IMR-90 (cell line): ENCODE measurements around the gene TNS3. TPM values are rescaled to one million over a fixed set of nuclear protein-coding genes. Genes with fewer than 3 reads are reported as not detected.
A peak's percentile ranks its signal among the peaks of the same experiment; 100 is the strongest.

Experiments
- ATAC-seq: fragments of 200-7000 bp; cut with Tn5 transposase; 2 replicates; pipeline ENCODE4 v1.9.1; 2020; ENCODE audit warnings: low read depth, mild to moderate bottlenecking, moderate library complexity
- BruUV-seq: library from RNA; stranded (reverse); fragments of 400-500 nt; replicated peaks from 2 replicates; lab custom pipeline; 2021; lab: Mats Ljungman, UMichigan
- CTCF ChIA-PET: fragments of 300-600 bp; formaldehyde crosslinking; extraction: SDS; loops from one replicate; lab custom pipeline; 2021; ENCODE audit warnings: antibody characterized with exemption; lab: Yijun Ruan, JAX
- POLR2A ChIA-PET: fragments of 300-600 bp; sonication (Branson Sonifier 250); formaldehyde crosslinking; loops from one replicate; lab custom pipeline; 2022; ENCODE audit warnings: antibody characterized with exemption; ENCODE audit not compliant: unreplicated experiment; lab: Charles Lee
- DNase-seq: peaks from one replicate; pipeline ENCODE4 v3.0.0; 2013
- H2AFZ ChIP-seq: replicated peaks from 2 replicates; pipeline ENCODE3; 2013; ENCODE audit warnings: low read length, mild to moderate bottlenecking; ENCODE audit not compliant: poor library complexity
- H2AK5ac ChIP-seq: 2 replicates; pipeline ENCODE4 v1.6.1; 2013; ENCODE audit warnings: low read depth, low read length, inconsistent platforms
- H2AK9ac ChIP-seq: replicated peaks from 2 replicates; pipeline ENCODE3; 2013; ENCODE audit warnings: mild to moderate bottlenecking, low read depth, low read length, moderate library complexity; ENCODE audit not compliant: poor library complexity
- H2BK120ac ChIP-seq: 2 replicates; pipeline ENCODE4 v1.6.1; 2013; ENCODE audit warnings: low read depth, low read length, inconsistent platforms
- H2BK15ac ChIP-seq: 3 replicates; pipeline ENCODE4 v1.6.1; 2013; ENCODE audit warnings: low read depth, low read length, inconsistent platforms
- H2BK20ac ChIP-seq: 2 replicates; pipeline ENCODE4 v1.6.1; 2013; ENCODE audit warnings: low read depth, mild to moderate bottlenecking, inconsistent platforms, low read length, moderate library complexity
- H2BK5ac ChIP-seq: 2 replicates; pipeline ENCODE4 v1.6.1; 2013; ENCODE audit warnings: mild to moderate bottlenecking, low read depth, low read length, inconsistent platforms; ENCODE audit not compliant: poor library complexity, severe bottlenecking
- H3K14ac ChIP-seq: replicated peaks from 2 replicates; pipeline ENCODE4 v1.6.1; 2013; ENCODE audit warnings: low read depth, low read length, inconsistent platforms
- H3K18ac ChIP-seq: 2 replicates; pipeline ENCODE4 v1.6.1; 2013; ENCODE audit warnings: low read depth, low read length, control low read depth
- H3K23ac ChIP-seq: 2 replicates; pipeline ENCODE4 v1.6.1; 2013; ENCODE audit warnings: low read depth, low read length, inconsistent platforms
- H3K27ac ChIP-seq: 2 replicates; pipeline ENCODE4 v1.5.1; 2013; ENCODE audit warnings: mild to moderate bottlenecking, control low read depth, low read length; ENCODE audit not compliant: insufficient read depth
- H3K27me3 ChIP-seq: 2 replicates; pipeline ENCODE4 v1.6.1; 2013; ENCODE audit warnings: low read length; ENCODE audit not compliant: control insufficient read depth, insufficient read depth
- H3K36me3 ChIP-seq: 2 replicates; pipeline ENCODE4 v1.6.1; 2013; ENCODE audit warnings: low read length, mixed read lengths; ENCODE audit not compliant: control insufficient read depth, insufficient read depth
- H3K4ac ChIP-seq: 2 replicates; pipeline ENCODE4 v1.6.1; 2013; ENCODE audit warnings: low read depth, low read length, inconsistent platforms
- H3K4me1 ChIP-seq: 2 replicates; pipeline ENCODE4 v1.6.1; 2013; ENCODE audit warnings: low read length, mixed read lengths; ENCODE audit not compliant: control insufficient read depth, insufficient read depth
- H3K4me2 ChIP-seq: 2 replicates; pipeline ENCODE4 v1.6.1; 2013; ENCODE audit warnings: low read depth, mild to moderate bottlenecking, control low read depth, low read length, moderate library complexity
- H3K4me3 ChIP-seq: 2 replicates; pipeline ENCODE4 v1.5.1; 2013; ENCODE audit warnings: low read depth, mild to moderate bottlenecking, control low read depth, low read length, moderate library complexity; ENCODE audit not compliant: insufficient read depth
- H3K56ac ChIP-seq: 2 replicates; pipeline ENCODE4 v1.6.1; 2013; ENCODE audit warnings: low read length, inconsistent platforms; ENCODE audit not compliant: insufficient read depth; ENCODE audit errors: extremely low read depth
- H3K79me1 ChIP-seq, 2 experiments: 2 replicates each; pipeline ENCODE4 v1.6.1; 2013; ENCODE audit warnings: low read length in 2 of 2, inconsistent platforms in 1 of 2, low read depth in 1 of 2
- H3K9ac ChIP-seq: 2 replicates; pipeline ENCODE4 v1.6.1; 2013; ENCODE audit warnings: low read depth, low read length, control low read depth
- H3K9me1 ChIP-seq: 2 replicates; pipeline ENCODE4 v1.6.1; 2013; ENCODE audit warnings: low read length, inconsistent platforms; ENCODE audit not compliant: insufficient read depth
- H3K9me3 ChIP-seq: 2 replicates; pipeline ENCODE4 v1.6.1; 2013; ENCODE audit warnings: low read length; ENCODE audit not compliant: control insufficient read depth, insufficient read depth
- H4K20me1 ChIP-seq: 2 replicates; pipeline ENCODE4 v1.6.1; 2013; ENCODE audit warnings: low read length, inconsistent platforms; ENCODE audit not compliant: insufficient read depth
- H4K5ac ChIP-seq: 2 replicates; pipeline ENCODE4 v1.6.1; 2013; ENCODE audit warnings: mild to moderate bottlenecking, low read depth, low read length, control low read depth
- H4K8ac ChIP-seq, 2 experiments: 2 replicates each; pipeline ENCODE4 v1.6.1; 2013; ENCODE audit warnings: low read depth in 2 of 2, low read length in 2 of 2, control low read depth in 1 of 2, inconsistent platforms in 1 of 2
- H4K91ac ChIP-seq: 2 replicates; pipeline ENCODE4 v1.6.1; 2013; ENCODE audit warnings: low read depth, low read length, inconsistent platforms; ENCODE audit not compliant: insufficient read depth
- BHLHE40 ChIP-seq: fragments of 150-350 bp; IDR thresholded peaks from 2 replicates; pipeline ENCODE4 v1.6.1; 2016; ENCODE audit warnings: mild to moderate bottlenecking, low read depth, low read length
- CEBPB ChIP-seq: IDR thresholded peaks from 2 replicates; pipeline ENCODE4 v1.6.1; 2012; ENCODE audit warnings: low read depth, low read length, improper control_type of control experiment
- CHD1 ChIP-seq: IDR thresholded peaks from 2 replicates; pipeline ENCODE4 v1.6.1; 2012; ENCODE audit warnings: low read depth, low read length, improper control_type of control experiment
- CTCF ChIP-seq: conservative IDR thresholded peaks from 2 replicates; pipeline ENCODE4 v1.5.1; 2012; ENCODE audit warnings: mild to moderate bottlenecking, low read depth, low read length, improper control_type of control experiment
- FOS ChIP-seq: fragments of 150-350 bp; IDR thresholded peaks from 2 replicates; pipeline ENCODE4 v1.6.1; 2016; ENCODE audit warnings: low read depth, low read length
- MAFK ChIP-seq: IDR thresholded peaks from 2 replicates; pipeline ENCODE4 v1.6.1; 2012; ENCODE audit warnings: low read depth, low read length, improper control_type of control experiment
- MAZ ChIP-seq: IDR thresholded peaks from 2 replicates; pipeline ENCODE4 v1.6.1; 2012; ENCODE audit warnings: low read depth, mild to moderate bottlenecking, low read length, improper control_type of control experiment, moderate library complexity, borderline replicate concordance
- MXI1 ChIP-seq: IDR thresholded peaks from 2 replicates; pipeline ENCODE4 v1.6.1; 2012; ENCODE audit warnings: low read depth, mild to moderate bottlenecking, low read length, moderate library complexity, borderline replicate concordance
- POLR2A ChIP-seq: IDR thresholded peaks from 2 replicates; pipeline ENCODE4 v1.6.1; 2012; ENCODE audit warnings: mild to moderate bottlenecking, low read depth, low read length
- RAD21 ChIP-seq: IDR thresholded peaks from 2 replicates; pipeline ENCODE4 v1.6.1; 2012; ENCODE audit warnings: low read length, improper control_type of control experiment
- RFX5 ChIP-seq: IDR thresholded peaks from 2 replicates; pipeline ENCODE4 v1.8.0; 2012; ENCODE audit warnings: low read depth, mild to moderate bottlenecking, low read length, moderate library complexity
- SMC3 ChIP-seq: fragments of 150-350 bp; IDR thresholded peaks from 2 replicates; pipeline ENCODE4 v1.6.1; 2016; ENCODE audit warnings: low read depth, mild to moderate bottlenecking, antibody characterized with exemption, low read length, moderate library complexity
- USF2 ChIP-seq: fragments of 150-350 bp; IDR thresholded peaks from 2 replicates; pipeline ENCODE4 v1.6.1; 2017; ENCODE audit warnings: mild to moderate bottlenecking, antibody characterized with exemption, low read length, low read depth
- WGBS, 2 experiments: methylation state at CpG; one replicate each; pipeline versions ENCODE4 v1.1.5 to v1.1.7; 2013; ENCODE audit warnings: missing lambda C conversion rate in 2 of 2; ENCODE audit not compliant: insufficient read length in 1 of 2; ENCODE audit errors: extremely low coverage in 2 of 2; 5-methylcytosine and 5-hydroxymethylcytosine counted together
- dilution Hi-C: fragments of 300-500 bp; cut with HindIII; formaldehyde crosslinking; loops from one replicate; pipeline ENCODE4 v1.14.3; 2018; ENCODE audit warnings: low sequenced_read_pairs; ENCODE audit not compliant: unreplicated experiment
- in situ Hi-C: fragments of 300-500 bp; cut with MboI; formaldehyde crosslinking; loops from 3 replicates; pipeline ENCODE4 v1.14.3; 2019; ENCODE audit warnings: low sequenced_read_pairs, inconsistent platforms, mixed read lengths
- intact Hi-C: fragments of 100-400 bp; cut with micrococcal nuclease; formaldehyde crosslinking; loops from 2 replicates; pipeline ENCODE4 v1.10.0; 2022
- polyA plus RNA-seq, 3 experiments: library from polyadenylated mRNA; depleted of rRNA; stranded (reverse); fragments of >200 nt; gene quantifications; 2 replicates each; pipeline ENCODE4 v1.2.3, GENCODE V29; 2012; ENCODE audit warnings: low replicate concordance in 1 of 3
- total RNA-seq: library from RNA; depleted of rRNA; stranded (reverse); fragments of >200 nt; gene quantifications from 2 replicates; pipeline ENCODE4 v1.2.3, GENCODE V29; 2012

Gene TNS3
- total and polyA plus RNA-seq, 2 of the 4 experiments (the other 2 are of a cell fraction), result 64.3 to 79.2 TPM

- POLR2A ChIA-PET, result no interaction called here
- CTCF ChIA-PET, result no interaction called here
- no TSS peak for BruUV-seq
Observed at GRCh38 chr7:47333959-47334358, 248.0 kb downstream of the TNS3 start.

More at GRCh38 chr7:47333959-47334358, 248.0 kb downstream of the TNS3 start:
- in situ Hi-C loops, result no loop called here
- H3K4me2 ChIP-seq, result no peak overlapping the region
- ATAC-seq (no peak), DNase-seq (no peak)
- H3K4me3 ChIP-seq, result no peak overlapping the region
- peak overlapping the region; percentile 21; the same call in 1 of the 2 replicates for H2BK20ac ChIP-seq
- intact Hi-C loops, result no loop called here
- peaks cover 43% of the 10 kb centered on the region for H3K4me1 ChIP-seq
- peaks cover 24 to 81% of the 10 kb centered on the region in 2 experiments for H3K79me1 ChIP-seq
- TF ChIP-seq MAFK (no peak), MAZ (no peak), CTCF (no peak), SMC3 (no peak), FOS (no peak), CEBPB (no peak), USF2 (no peak), MXI1 (no peak), BHLHE40 (no peak), RAD21 (no peak), RFX5 (no peak), POLR2A (no peak), CHD1 (no peak)
- H4K20me1 ChIP-seq, result peaks cover 39% of the 10 kb centered on the region
- H2BK15ac ChIP-seq, result peak overlapping the region; percentile 36; the same call in 1 of the 3 replicates
- peak overlapping the region; percentile 48; the same call in 1 of the 2 replicates for H3K4ac ChIP-seq
- H3K9me3 ChIP-seq, result no peaks in the 10 kb centered on the region
- H3K18ac ChIP-seq, result peak overlapping the region; percentile 13; the same call in 1 of the 2 replicates
- no CpG with 5 or more reads among the region's 2 CpGs for WGBS, 2 experiments
- no peak overlapping the region; a peak in 1 of 4 replicates for H4K8ac ChIP-seq
- H2AFZ ChIP-seq, result no peak overlapping the region
- peak overlapping the region; percentile 13; the same call in 1 of the 2 replicates for H3K23ac ChIP-seq
- 0 out of 2 replicates have a peak overlapping the region, but pooled peaks have one; percentile 37 for H2BK120ac ChIP-seq
- no peak overlapping the region for H2BK5ac ChIP-seq
- peak overlapping the region; percentile 35; the same call in 1 of the 2 replicates for H4K91ac ChIP-seq
- no peaks in the 10 kb centered on the region for H3K27me3 ChIP-seq
- H4K5ac ChIP-seq, result no peak overlapping the region
- no peak overlapping the region for H3K56ac ChIP-seq
- H3K9me1 ChIP-seq, result peaks cover 49% of the 10 kb centered on the region
- no peak overlapping the region for H3K9ac ChIP-seq
- no peak overlapping the region for H2AK9ac ChIP-seq
- H3K27ac ChIP-seq, result peak overlapping the region; percentile 32; the same call in 1 of the 2 replicates
- peak overlapping the region; percentile 71; the same call in 1 of the 2 replicates for H2AK5ac ChIP-seq
- dilution Hi-C loops, result no loop called here
- H3K14ac ChIP-seq, result peak overlapping the region; percentile 75
- peaks cover 14% of the 10 kb centered on the region for H3K36me3 ChIP-seq
